GM20431 (cell line): ENCODE measurements around the gene XRN2.

Experiments
- in situ Hi-C: fragments of 300-500 bp; cut with MseI, MboI; formaldehyde crosslinking; loops from one replicate; pipeline ENCODE4 v1.15.0; 2020; ENCODE audit warnings: low sequenced_read_pairs; ENCODE audit not compliant: unreplicated experiment

XRN2 gene

DNA sequence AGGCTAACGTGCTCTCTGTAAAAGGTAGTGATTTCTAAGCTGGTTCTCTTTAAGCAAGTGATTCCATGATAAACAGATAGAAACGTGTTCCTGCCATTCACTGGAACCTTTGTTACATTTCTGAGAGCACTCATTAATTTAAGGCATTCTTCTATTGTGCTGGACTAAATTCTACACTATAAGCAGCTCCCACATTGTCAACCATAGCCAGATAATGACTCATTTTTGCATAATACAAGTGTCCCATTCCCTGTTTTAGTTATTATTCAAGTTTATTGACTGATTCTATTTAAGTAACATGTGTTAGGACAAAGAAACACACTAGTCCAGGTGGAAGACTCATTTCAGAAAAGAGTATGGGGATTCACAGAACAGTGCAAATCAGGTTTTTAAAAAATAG is 13.5 kb upstream of the XRN2 start:
- in situ Hi-C loops, result no loop called here

DNA sequence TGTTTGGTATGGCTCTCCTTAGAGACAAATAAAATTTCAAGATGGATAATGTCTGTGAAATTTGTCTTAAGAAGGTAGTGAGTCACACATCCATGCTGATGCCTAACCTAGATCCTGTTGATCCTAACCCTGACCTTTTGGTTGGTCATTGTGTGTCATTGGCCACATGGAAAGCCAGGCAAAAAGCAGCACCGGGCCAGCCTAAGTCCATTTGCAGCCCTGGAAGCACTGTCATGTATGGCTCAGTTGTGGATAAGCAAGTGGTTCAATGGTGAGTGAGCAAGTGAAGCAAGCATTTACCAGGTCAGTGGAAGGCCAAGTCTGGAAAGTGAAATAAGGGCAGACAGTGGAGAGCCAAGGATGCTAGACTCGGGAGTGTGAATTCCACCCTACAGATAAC is 12.1 kb upstream of the XRN2 start:
- in situ Hi-C loops, result no loop called here

GRCh38 chr20:21294755-21295154 is 8.4 kb upstream of the XRN2 start:
- in situ Hi-C loops, result no loop called here

DNA sequence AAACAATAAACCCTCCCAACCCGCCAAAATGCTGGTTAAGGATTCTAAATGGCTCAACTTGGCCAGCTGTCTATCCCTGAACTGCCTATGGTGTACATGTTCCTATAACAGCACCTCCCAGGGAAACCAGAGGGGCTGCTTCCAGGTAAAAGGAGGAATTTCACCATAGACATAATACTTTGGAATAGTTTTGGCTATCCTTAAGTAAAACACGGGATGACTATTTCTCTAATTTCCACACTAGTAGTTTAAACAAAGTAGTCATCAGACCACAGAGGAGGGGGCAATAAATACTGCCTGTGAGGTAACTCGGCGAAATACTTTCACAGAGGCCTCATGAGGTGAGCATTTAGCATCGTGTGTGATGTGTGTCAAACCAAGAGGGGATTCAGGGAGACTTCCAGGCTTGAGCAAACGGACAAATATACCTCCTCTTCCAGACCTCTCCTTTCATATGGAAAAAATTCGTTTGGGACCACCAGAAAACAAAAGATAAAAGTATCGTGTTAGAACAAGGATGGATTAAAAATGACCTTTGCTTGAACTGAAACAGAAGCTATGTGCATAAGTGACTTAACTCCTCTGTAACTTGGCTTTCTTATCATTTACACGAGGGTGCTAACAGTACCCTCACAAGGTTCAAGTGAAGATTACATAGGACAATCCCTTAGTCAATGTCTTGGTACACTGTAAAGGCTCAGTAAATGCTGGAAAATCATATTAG is 1.0 kb upstream of the XRN2 start:
- in situ Hi-C loops, result no loop called here

- in situ Hi-C loops, result no loop called here
These were observed 469 bp upstream of the XRN2 start for GRCh38 chr20:21302664-21303060.

GRCh38 chr20:21303872-21304586 is 898 bp downstream of the XRN2 start:
- in situ Hi-C loops, result no loop called here

GRCh38 chr20:21308340-21308739 is 5.2 kb downstream of the XRN2 start:
- in situ Hi-C loops, result no loop called here

- in situ Hi-C loops, result no loop called here
These were observed 6.7 kb downstream of the XRN2 start for GRCh38 chr20:21309678-21310467.

GRCh38 chr20:21312813-21313474 is 9.8 kb downstream of the XRN2 start:
- in situ Hi-C loops, result no loop called here

- in situ Hi-C loops, result no loop called here
These were observed 12.0 kb downstream of the XRN2 start for GRCh38 chr20:21315138-21315537.

DNA sequence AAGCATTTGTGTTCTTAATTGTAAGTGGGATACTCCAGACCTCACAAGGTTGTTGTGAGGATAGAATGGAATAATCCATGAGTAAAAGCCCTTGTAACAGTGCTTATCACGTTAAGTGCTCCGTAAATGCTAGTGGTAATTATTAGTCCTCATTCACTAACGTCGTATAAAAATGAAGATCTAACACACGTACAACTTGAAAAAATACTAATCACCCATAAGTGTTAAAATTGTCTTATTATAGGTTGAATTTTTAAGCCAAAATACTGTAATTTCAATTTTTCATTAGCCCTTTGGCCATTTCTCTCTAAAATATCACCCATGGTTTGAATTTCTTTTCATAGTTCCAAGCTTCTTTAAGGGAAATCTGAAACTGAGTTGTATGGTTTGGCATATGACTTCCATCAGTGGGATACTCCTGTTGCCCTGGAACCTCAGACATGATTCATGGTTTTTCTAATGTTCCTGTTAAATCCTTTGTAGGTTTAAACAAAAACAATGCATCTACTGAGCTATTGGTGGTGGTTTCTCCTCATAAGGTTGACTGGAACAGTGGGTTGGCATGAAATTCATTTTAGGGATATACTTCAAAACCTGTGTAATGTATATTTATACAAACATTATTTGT is 19.1 kb downstream of the XRN2 start:
- in situ Hi-C loops, result no loop called here

DNA sequence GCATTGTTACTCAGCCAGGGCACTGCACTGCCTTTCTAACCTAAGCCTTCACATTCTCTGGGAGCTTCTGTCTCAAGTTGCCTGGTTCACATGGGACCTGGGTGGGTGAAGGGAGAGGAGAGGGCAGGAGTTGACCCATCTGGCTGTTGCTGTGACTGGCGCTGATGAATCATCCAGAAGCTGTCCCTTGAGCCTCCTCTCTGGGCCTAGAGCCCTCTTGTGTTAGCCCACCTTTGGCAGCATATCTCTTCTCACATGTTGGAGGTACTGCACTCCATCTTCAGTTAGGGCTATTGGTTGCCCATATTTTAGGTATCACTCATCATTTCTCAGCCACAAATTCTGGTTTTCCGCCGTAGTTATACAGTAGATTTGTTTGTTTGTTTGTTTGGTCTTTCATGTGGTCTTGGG is 19.8 kb downstream of the XRN2 start:
- in situ Hi-C loops, result no loop called here

DNA sequence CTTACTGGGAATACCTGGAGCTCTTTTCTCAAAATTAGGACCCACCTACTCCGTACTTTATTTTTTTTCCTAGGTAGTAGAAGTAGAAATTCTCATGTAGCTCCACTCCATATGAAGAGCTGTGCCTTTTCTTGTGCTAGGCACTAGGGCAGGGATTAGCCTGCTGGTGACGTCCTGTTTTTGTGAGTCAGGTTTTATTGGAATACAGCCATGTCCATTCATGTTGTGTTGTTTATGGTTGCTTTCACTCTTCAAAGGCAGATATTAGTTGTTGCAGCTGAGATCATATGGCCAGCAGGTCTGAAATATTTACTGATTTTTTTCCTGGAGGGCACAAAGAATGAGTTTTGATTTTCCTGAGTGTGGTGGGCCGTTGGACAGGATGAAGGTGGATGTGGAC is 20.5 kb downstream of the XRN2 start:
- in situ Hi-C loops, result no loop called here

GRCh38 chr20:21324126-21324525 is 21.0 kb downstream of the XRN2 start:
- in situ Hi-C loops, result no loop called here

- in situ Hi-C loops, result no loop called here
These were observed 22.2 kb downstream of the XRN2 start for GRCh38 chr20:21325296-21325695.

DNA sequence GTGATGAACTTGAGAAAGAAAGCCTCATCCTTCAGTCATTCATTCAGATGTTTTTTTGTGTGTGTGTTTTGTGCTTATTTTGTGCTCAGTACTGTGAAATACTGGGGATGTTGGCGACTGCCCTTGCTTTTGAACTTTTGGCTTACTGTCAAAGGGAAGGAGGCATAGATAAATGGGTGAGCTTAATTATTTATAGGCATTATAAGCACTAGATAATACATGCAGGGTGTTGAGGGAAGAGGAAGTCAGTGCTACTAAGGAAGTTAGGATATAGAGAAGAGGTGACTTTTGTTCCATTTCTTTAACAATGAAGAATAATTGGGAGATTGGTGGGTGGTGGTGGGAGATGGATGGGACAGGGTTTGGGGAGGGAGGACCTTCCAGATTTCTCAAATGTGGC is 23.6 kb downstream of the XRN2 start:
- in situ Hi-C loops, result no loop called here

DNA sequence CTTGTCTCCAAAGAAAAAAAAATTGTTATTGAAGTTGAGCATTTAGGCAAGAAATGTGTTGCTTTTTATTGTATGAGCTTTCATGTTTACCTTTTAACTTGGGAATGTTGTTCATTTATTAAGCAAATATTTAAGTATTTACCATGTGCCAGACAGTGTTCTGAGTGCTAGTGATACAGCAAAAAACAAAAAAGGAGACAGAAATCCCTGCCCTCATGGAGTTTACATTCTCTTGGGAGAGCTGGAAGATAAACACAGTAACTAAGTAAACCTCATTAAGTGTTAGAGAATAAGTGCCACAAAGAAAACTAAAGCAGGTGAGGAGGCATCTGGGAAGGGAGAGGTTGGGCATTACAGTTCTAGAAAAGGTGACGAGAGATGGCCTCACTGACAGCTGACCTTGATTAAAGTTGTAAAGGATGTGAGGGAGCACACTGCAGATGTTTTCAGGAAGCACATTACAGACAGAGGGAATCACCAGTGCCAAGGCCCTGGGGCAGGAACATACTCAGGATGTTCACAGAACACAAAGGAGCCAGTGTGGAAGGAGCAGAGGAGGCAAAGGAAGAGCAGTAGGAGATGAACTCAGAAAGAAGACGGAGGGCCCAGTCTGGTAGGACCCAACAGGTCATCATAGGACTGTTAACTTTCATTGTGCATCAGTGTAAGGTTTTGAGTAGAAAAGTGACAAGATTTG is 33.5 kb downstream of the XRN2 start:
- in situ Hi-C loops, result no loop called here

DNA sequence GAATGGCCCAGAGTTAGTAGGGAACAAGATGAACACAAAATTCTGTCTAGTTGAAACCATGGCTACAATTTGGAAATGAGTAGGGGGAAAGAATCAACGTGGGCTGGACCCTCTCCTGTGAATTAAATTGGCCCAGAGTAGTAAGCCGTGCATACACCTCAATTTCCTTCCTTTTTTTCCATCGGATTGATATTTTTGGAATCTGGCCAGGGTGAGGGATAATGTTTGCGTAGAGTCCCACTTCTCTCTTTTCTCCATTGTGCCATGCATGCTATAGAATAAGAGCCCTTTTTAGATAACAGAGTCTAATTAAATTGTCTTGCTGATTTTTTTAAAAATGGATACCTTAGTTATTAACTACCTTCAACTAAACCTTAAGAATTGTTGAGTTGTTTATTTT is 35.2 kb downstream of the XRN2 start:
- in situ Hi-C loops, result no loop called here

DNA sequence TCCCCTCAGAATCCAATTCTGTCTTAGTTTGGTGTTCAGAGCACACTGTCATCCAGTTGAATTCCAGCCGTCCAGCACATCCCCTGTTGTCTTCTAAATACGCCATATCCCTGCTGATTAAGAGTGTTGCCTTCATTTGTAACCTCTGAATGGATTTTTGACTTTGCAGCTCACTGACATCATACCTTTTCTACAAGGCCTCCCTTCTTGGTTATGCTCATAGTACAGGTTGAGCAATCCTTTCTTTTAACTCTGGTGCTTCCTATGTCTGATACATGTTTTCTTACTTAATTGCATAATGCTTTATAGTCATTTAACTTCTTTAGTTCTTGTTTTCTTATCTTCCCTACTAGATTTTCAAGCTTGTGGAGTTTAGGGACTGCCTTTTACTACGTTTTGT is 36.4 kb downstream of the XRN2 start:
- in situ Hi-C loops, result no loop called here
